Thymus (tissue), 11 donors: ENCODE measurements around the gene ABCA3. TPM values are rescaled to one million over a fixed set of nuclear protein-coding genes. Genes with fewer than 3 reads are reported as not detected.
A peak's percentile ranks its signal among the peaks of the same experiment; 100 is the strongest.

Experiments used
- DNase-seq, 9 donors: peaks; one replicate each; pipeline ENCODE4 v3.0.0-alpha.2; 2013; ENCODE audit warnings: low spot score in 9 of 9, low read depth in 6 of 9, missing footprints in 1 of 9
- H3K27ac ChIP-seq, 2 donors: one replicate each; pipeline ENCODE4 v1.5.1; 2013; ENCODE audit warnings: control low read depth in 1 of 2, low read depth in 1 of 2, low read length in 1 of 2, mild to moderate bottlenecking in 1 of 2, moderate library complexity in 1 of 2
- H3K27me3 ChIP-seq, 2 donors: one replicate each; pipeline ENCODE4 v1.5.1; 2013; ENCODE audit warnings: low read length in 1 of 2; ENCODE audit not compliant: control insufficient read depth in 2 of 2, insufficient read depth in 1 of 2
- H3K36me3 ChIP-seq, 2 donors: one replicate each; pipeline ENCODE4 v1.5.1; 2013; ENCODE audit warnings: low read length in 1 of 2, mild to moderate bottlenecking in 1 of 2, moderate library complexity in 1 of 2; ENCODE audit not compliant: control insufficient read depth in 2 of 2, insufficient read depth in 2 of 2
- H3K4me1 ChIP-seq, 2 donors: one replicate each; pipeline ENCODE4 v1.5.1; 2013; ENCODE audit warnings: low read length in 2 of 2; ENCODE audit not compliant: control insufficient read depth in 2 of 2, insufficient read depth in 2 of 2
- H3K4me3 ChIP-seq, 2 donors: one replicate each; pipeline ENCODE4 v1.5.1; 2013; ENCODE audit warnings: low read length in 2 of 2, control low read depth in 1 of 2, mild to moderate bottlenecking in 1 of 2
- H3K9me3 ChIP-seq, 2 donors: one replicate each; pipeline ENCODE4 v1.5.1; 2013; ENCODE audit warnings: low read length in 1 of 2, mild to moderate bottlenecking in 1 of 2; ENCODE audit not compliant: control insufficient read depth in 2 of 2, insufficient read depth in 1 of 2
- WGBS: extraction: QIAGEN DNeasy Blood & Tissue Kit; methylation state at CpG from one replicate; pipeline ENCODE4 v1.1.7; 2013; 5-methylcytosine and 5-hydroxymethylcytosine counted together
- polyA plus RNA-seq: library from polyadenylated mRNA; stranded (reverse); fragments of 200-250 nt; gene quantifications from one replicate; pipeline ENCODE4 v1.2.3, GENCODE V29; 2013
- total RNA-seq: library from RNA; stranded (reverse); fragments of 120-200 nt; gene quantifications from one replicate; pipeline ENCODE4 v1.2.4, GENCODE V29; 2013
- donor health status: healthy.

ABCA3 gene
- total and polyA plus RNA-seq, 2 donors: 8.4 to 8.6 TPM

DNA sequence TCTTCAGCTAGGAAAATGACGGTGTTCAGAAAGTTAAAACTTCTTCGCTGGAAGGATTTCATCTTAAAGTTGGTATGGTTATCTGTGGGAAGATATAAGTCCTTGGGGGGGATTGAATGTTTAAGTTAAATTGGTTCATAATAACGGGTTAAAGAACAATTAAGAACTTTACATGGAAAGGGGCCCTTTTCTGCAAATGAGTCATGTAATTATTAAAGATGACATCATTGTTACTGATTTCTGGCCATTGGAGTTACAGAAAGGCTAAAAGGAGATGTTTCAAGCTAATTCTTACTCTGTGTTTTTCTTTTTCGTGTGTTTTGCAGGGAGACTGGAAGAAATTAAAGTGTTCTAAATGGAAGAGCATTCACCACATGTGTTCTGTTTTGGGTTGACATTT is 20.6 kb upstream of the ABCA3 start:
- Histone ChIP-seq H3K27me3 (peaks cover 0 to 28% of the 10 kb centered on the region in 2 donors), H3K4me3 (no peak overlapping the region), H3K4me1 (peaks cover 0 to 4% of the 10 kb centered on the region in 2 donors), H3K9me3 (no peaks in the 10 kb centered on the region), H3K36me3 (no peaks in the 10 kb centered on the region), H3K27ac (no peak overlapping the region)
- 84% methylated on average over 4 of the region's 4 CpGs for WGBS
- DNase-seq: no peak

DNA sequence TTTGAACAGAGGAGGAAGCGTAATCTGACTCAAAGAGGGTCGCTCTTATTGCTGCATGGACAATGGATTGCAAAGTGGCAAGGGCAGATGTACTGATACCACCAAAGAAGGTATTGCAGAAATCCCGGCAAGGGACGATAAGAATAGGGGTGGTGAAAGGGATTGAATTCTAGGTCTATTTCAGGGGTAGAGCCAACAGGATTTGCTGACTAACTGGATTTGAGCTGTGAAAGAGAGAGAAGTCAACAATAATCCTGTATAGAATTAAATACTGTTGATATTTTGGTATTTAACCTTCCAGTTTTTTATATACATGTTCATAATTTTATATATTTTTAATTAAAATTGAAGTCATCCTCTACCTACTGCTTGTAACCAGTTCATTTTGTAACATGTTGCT is 19.4 kb upstream of the ABCA3 start:
- H3K4me1 ChIP-seq: no peaks in the 10 kb centered on the region
- no peak for DNase-seq
- WGBS: 72% methylated on average over 4 of the region's 4 CpGs
- H3K4me3 ChIP-seq: no peak overlapping the region
- H3K27me3 ChIP-seq: peaks cover 0 to 24% of the 10 kb centered on the region in 2 donors
- H3K9me3 ChIP-seq: no peaks in the 10 kb centered on the region
- no peaks in the 10 kb centered on the region for H3K36me3 ChIP-seq
- no peak overlapping the region for H3K27ac ChIP-seq

GRCh38 chr16:2358811-2359210 is 18.3 kb upstream of the ABCA3 start:
- 96% methylated on average over 3 of the region's 3 CpGs for WGBS
- Histone ChIP-seq H3K4me1 (no peaks in the 10 kb centered on the region), H3K36me3 (no peaks in the 10 kb centered on the region), H3K4me3 (no peak overlapping the region), H3K27me3 (peaks cover 0 to 24% of the 10 kb centered on the region in 2 donors), H3K27ac (no peak overlapping the region), H3K9me3 (no peaks in the 10 kb centered on the region)
- no peak for DNase-seq

GRCh38 chr16:2357331-2357730 is 16.8 kb upstream of the ABCA3 start:
- Histone ChIP-seq H3K27ac (no peak overlapping the region), H3K4me3 (no peak overlapping the region), H3K4me1 (no peaks in the 10 kb centered on the region), H3K9me3 (no peaks in the 10 kb centered on the region), H3K36me3 (no peaks in the 10 kb centered on the region), H3K27me3 (peaks cover 0 to 27% of the 10 kb centered on the region in 2 donors)
- WGBS: 96% methylated on average over 4 of the region's 4 CpGs
- no peak for DNase-seq

- Histone ChIP-seq H3K27me3 (peaks cover 3 to 15% of the 10 kb centered on the region in 2 donors), H3K9me3 (no peaks in the 10 kb centered on the region), H3K36me3 (no peaks in the 10 kb centered on the region), H3K4me1 (no peaks in the 10 kb centered on the region), H3K4me3 (no peak overlapping the region), H3K27ac (no peak overlapping the region)
- 98% methylated on average over 1 of the region's 1 CpG for WGBS
- no peak for DNase-seq
These were observed 10.0 kb upstream of the ABCA3 start for GRCh38 chr16:2350500-2350899.

GRCh38 chr16:2343211-2343610 is 2.7 kb upstream of the ABCA3 start:
- peaks cover 0 to 14% of the 10 kb centered on the region in 2 donors for H3K4me1 ChIP-seq
- 87% methylated on average over 1 of the region's 1 CpG for WGBS

DNA sequence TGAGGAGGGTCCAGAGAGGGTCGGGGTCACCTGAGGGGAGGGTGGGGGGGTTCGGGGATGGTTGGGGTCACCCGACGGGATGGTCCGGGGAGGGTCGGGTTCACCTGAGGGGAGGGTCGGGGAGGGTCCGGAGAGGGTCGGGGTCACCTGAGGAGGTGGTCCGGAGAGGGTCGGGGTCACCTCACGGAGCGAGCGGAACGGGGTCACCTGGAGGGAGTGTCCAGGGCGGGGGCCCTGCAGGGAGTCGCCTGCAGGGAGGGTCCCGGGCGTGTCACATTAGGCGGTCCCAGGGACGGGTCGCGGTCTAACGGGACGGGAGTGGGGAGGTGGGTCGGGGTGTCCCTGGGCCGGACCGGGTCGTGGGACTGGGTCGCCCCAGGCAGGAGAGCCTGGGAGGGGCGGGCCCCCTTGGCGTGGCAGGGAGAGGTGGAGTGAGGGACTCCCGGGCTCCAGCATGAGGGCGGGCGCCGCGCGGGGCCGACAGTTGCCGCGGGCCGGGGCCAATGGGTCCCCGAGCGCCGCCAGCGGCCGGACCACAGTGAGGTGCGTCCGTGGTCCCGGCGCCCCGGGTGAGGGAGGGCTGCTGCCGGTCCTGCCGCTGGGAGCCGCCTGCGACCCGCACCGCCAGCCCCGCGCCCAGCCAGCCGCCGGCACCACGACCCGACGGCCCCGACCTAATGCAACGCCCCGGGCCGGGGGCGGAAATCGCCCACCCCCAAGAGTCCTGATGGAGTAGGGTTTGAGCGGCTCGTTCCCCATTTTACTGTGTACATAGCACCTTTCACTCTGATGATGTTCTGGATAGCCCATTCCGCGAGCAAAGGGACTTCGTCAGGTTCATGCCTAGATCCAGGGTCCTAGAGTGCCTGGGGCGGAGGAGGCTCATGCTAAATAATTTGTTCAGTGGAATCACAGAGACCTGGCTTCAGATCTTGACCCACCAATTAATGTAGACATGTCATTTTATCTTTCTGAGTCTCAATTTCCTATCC is 1.2 kb upstream of the ABCA3 start:
- Histone ChIP-seq H3K4me1 (peaks cover 0 to 16% of the 10 kb centered on the region in 2 donors), H3K9me3 (peaks cover 4 to 20% of the 10 kb centered on the region in 2 donors), H3K27me3 (peaks cover 50 to 70% of the 10 kb centered on the region in 2 donors), H3K4me3 (no peak overlapping the region), H3K36me3 (no peaks in the 10 kb centered on the region), H3K27ac (no peak overlapping the region)
- 27% methylated on average over 77 of the region's 77 CpGs for WGBS
- DNase-seq: no peak

More at GRCh38 chr16:2343211-2343610, 2.7 kb upstream of the ABCA3 start:
- no peak overlapping the region for H3K27ac ChIP-seq
- H3K9me3 ChIP-seq: peaks cover 4 to 17% of the 10 kb centered on the region in 2 donors
- peaks cover 44 to 60% of the 10 kb centered on the region in 2 donors for H3K27me3 ChIP-seq
- DNase-seq: no peak
- H3K4me3 ChIP-seq: no peak overlapping the region
- H3K36me3 ChIP-seq: no peaks in the 10 kb centered on the region

- Histone ChIP-seq H3K4me3 (peak overlapping the region; percentile 35 to 60), H3K27ac (no peak overlapping the region), H3K4me1 (peaks cover 0 to 16% of the 10 kb centered on the region in 2 donors), H3K27me3 (peaks cover 50 to 73% of the 10 kb centered on the region in 2 donors), H3K36me3 (no peaks in the 10 kb centered on the region), H3K9me3 (peaks cover 4 to 20% of the 10 kb centered on the region in 2 donors)
- 8% methylated on average over 98 of the region's 98 CpGs for WGBS
- peak in 3 of 9 donors; percentile 19 to 28 (median 21) for DNase-seq
These were observed 725 bp downstream of the ABCA3 start for GRCh38 chr16:2339521-2340484.
